Fibroblast of mammary gland (primary cell): ENCODE results near the gene STK24.
A peak's percentile ranks its signal among the peaks of the same experiment; 100 is the strongest.
"Not testable (repeated sequence)": the region's sequence is repeated elsewhere in the genome, so short reads cannot be mapped to it uniquely, and the experiment has no call there.

Experiments used
- DNase-seq: peaks from one replicate; pipeline ENCODE4 v3.0.0-alpha.2; 2010; ENCODE audit warnings: low read depth
- H3K4me3 ChIP-seq: 2 replicates; pipeline ENCODE4 v1.5.1; 2011; ENCODE audit warnings: low read depth, mild to moderate bottlenecking, low read length, moderate library complexity; ENCODE audit not compliant: control insufficient read depth
- CTCF ChIP-seq: conservative IDR thresholded peaks from 2 replicates; pipeline ENCODE4 v1.5.1; 2011; ENCODE audit warnings: low read depth, low read length, inconsistent platforms; ENCODE audit not compliant: control insufficient read depth, insufficient read depth

Gene STK24

DNA sequence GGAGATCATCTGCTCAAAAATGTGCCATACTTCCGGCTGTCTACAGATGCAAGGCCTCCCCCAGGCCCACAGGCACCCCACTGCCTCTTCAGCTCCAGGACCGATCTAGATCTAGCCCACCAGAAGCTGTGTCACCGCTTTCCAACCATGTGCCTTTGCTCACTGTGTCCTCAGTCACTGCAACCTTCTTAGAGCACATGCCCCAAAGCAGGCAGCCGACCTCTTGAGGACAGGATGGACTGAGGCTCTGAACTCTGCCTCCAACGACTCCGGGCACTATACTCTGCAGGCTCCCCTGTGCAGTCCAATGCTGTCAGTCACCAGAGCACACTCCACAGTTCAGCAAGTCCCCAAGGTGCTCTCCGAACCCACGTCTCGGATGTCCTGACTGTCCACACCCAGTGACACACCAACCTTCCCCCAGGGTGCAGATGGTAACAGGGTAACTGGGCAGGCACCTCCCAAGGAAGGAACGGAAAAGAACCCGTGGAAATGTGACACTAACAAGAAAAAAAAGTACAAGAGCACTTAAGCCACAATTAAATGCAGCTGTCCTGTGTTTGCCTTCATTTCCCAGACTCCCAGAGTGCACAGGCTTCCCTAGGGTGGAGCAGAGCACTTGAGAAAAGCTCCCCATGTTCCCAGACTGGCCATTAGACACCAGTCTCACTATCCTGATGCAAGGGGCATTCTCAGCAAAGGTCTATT lies 4.8 kb downstream of the STK24 start:
- peak overlapping the region; percentile 2 for H3K4me3 ChIP-seq
- DNase-seq = peak; percentile 92

GRCh38 chr13:98570929-98571372 lies 6.0 kb downstream of the STK24 start:
- TF ChIP-seq CTCF = no peak
- peak; percentile 72 for DNase-seq
- H3K4me3 ChIP-seq = peak overlapping the region; percentile 25

More for the DNA sequence above, 4.8 kb downstream of the STK24 start:
- TF ChIP-seq CTCF = no peak

DNA sequence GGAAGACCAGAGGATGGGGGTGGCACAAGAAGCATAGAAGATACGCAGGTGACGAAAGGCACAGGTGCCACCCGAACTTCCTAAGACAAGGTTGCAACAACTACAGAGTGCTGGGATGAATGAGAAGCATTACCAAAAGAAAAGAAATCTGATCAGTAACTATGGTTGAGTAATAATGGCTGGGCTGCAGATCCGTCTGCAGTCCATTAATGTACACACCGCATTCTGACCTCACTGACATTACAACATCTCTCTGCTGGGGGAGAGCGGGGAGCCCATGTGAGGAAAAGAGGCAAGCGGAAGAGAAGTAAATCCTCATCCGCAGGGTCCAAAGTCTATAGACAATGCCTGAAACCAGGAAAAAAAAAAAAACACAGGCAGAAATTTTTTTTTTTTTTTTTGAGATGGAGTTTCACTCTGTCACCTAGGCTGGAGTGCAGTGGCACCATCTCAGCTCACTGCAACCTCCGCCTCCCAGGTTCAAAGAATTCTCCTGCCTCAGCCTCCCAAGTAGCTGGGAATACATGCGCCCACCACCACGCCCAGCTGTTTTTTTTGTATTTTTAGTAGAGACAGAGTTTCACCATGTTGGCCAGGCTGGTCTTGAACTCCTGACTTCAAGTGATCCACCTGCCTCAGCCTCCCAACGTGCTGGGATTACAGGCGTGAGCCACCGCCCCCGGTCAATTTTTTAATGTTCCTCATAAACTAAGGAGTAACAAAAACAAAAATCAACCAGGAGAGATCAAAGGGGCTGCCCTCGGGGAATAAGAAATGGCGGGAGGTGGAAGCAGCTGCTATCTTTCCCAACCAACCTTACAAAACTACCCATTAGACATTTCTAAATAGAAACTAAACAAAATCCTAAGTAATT lies 7.2 kb downstream of the STK24 start:
- peak; percentile 79 for DNase-seq
- not testable (repeated sequence) for H3K4me3 ChIP-seq

GRCh38 chr13:98568918-98569317 lies 8.0 kb downstream of the STK24 start:
- no peak overlapping the region for H3K4me3 ChIP-seq
- no peak for DNase-seq
- TF ChIP-seq CTCF = no peak

DNA sequence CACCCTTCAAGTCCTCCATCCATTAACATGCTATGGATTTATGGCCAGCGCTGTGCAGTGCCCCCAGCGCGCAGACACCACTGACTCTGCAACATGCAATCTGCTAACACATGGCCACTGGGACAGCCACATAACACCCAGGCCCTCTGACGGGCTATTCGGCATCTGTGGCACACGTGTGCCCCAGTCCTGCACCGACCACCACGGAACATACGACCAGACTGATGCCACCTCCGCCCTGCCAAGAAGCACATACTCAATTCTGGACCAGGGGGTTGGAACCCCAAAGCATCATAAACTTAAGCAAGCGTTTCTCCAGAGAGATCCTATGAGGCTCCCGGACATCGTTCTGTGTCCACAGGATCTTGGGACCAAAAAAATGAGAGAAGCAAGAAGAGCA lies 9.8 kb downstream of the STK24 start:
- TF ChIP-seq CTCF = no peak
- H3K4me3 ChIP-seq = no peak overlapping the region

DNA sequence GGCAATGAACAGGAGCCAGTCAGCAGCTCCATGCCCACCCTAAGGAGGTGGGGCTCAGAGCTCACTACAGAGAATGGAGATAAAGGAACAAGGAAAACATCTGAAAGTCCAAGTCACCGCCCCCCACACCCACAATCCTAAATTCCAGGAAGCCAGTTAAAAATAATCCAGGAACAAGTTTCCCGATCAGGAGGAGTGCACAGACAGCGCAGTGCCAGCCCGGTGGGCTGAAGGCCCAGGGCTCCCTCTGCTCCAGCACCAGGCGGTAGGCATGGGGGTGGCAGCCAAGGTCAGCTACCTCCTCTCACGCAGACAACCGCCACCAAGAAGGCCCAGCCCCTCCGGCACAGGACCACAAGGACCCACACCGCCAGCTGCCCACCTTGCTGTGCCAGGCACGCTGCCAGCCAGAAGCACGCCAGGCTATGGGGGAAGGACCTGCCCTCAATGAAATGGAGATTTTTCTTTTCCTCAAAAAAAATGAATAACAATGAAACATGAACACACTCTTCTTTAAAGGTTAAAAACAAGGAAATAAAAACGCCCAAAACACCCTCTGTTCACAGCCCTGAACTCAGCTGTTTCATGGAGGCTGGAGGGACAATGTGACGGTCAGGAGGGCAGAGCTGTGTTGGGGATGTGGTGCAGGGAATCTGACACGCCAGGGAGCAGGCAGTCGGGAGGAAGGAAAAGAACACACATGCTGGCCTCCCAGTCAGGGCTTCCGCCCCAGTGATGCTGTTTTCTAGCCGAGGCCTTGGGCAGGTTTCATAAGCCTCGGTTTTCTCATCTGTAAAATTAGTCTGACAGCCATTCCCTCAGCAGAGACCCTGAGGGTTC lies 11.0 kb downstream of the STK24 start:
- DNase-seq = no peak
- H3K4me3 ChIP-seq = no peak overlapping the region
- no peak for TF ChIP-seq CTCF

More for the DNA sequence above, 9.8 kb downstream of the STK24 start:
- no peak for DNase-seq
